ENCODE data around the gene DLGAP1.

Gene DLGAP1

DNA sequence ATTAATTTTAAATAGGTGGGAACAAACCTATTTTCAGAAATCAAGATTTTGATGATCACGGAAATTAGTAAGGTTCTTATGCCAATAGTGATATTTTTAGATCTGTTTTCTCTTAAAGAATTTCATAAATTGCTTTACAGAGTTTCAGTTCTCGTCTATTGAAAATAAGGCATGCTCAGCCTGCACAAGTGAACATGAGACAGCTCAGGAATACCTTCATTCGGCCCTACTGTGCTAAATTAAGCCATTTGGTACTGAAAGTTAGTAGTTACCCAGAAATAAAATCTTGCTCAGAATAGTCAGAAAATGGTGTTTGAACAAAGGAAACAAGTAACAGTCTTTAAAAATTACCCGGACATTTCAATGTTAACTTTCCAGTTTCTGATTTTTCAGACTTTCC, 60.4 kb downstream of the DLGAP1 start:
- Histone ChIP-seq H3K9me3 (ENCODE audit: control insufficient read depth in 1 of 2, low read length in 2 of 2) (no peaks in the 10 kb centered on the region), H3K36me3 (ENCODE audit: control insufficient read depth in 1 of 2, insufficient read depth in 2 of 2, low read length in 2 of 2) (no peaks in the 10 kb centered on the region), H3K4me3 (ENCODE audit: low read depth in 1 of 2, low read length in 2 of 2) (no peak overlapping the region), H3K9ac (ENCODE audit: low read depth in 1 of 2, low read length in 2 of 2) (no peak overlapping the region), H3K27ac (ENCODE audit: low read depth, low read length) (no peak overlapping the region), H3K27me3 (ENCODE audit: control insufficient read depth in 1 of 2, insufficient read depth in 2 of 2, low read length in 2 of 2) (no peaks in the 10 kb centered on the region), H3K4me1 (ENCODE audit: control insufficient read depth in 1 of 2, insufficient read depth in 2 of 2, low read length in 2 of 2) (no peaks in the 10 kb centered on the region)

DNA sequence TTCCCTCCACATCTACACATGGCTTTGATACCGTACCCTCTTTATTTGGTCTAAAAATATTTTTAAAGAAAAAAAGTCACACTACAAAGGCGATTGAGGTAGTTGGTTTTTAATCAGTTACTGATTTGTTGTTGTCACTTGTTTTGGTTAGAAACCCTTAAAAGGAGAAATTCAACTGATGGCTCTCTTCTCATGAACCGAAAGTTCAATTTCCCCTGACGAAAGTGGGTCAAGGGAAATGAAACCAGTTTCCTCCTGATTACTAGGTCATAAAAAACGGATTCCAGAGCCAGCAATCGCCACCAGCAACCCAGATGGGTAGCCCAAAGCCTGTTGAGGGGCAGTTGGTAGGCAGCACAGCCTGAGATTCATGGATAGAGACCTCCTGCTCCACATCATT, 63.2 kb downstream of the DLGAP1 start:
- Histone ChIP-seq H3K4me1 (ENCODE audit: control insufficient read depth in 1 of 2, insufficient read depth in 2 of 2, low read length in 2 of 2) (no peaks in the 10 kb centered on the region), H3K27ac (ENCODE audit: low read depth, low read length) (no peak overlapping the region), H3K9ac (ENCODE audit: low read depth in 1 of 2, low read length in 2 of 2) (no peak overlapping the region), H3K9me3 (ENCODE audit: control insufficient read depth in 1 of 2, low read length in 2 of 2) (no peaks in the 10 kb centered on the region), H3K4me3 (ENCODE audit: low read depth in 1 of 2, low read length in 2 of 2) (no peak overlapping the region), H3K27me3 (ENCODE audit: control insufficient read depth in 1 of 2, insufficient read depth in 2 of 2, low read length in 2 of 2) (no peaks in the 10 kb centered on the region), H3K36me3 (ENCODE audit: control insufficient read depth in 1 of 2, insufficient read depth in 2 of 2, low read length in 2 of 2) (no peaks in the 10 kb centered on the region)

DNA sequence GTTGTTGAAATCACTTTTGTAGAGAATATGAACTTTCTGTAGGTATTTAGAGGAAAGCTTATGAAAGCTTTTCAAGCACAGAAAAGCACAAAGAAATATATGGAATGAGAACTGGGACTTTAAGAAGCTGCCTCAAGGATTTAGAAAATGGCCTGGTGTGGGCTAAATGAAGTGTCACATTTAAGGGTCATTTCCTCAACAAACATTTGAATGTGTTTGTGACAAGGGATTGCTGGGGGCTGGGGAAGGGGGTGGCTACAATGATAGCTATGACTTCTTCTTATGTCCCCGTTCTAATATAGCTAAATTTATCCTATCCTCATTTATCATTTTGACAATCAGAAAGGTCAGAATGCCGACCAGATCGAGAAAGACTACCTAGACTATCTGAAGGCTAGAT, 69.2 kb downstream of the DLGAP1 start:
- Histone ChIP-seq H3K9ac (ENCODE audit: low read depth in 1 of 2, low read length in 2 of 2) (no peak overlapping the region), H3K27me3 (ENCODE audit: control insufficient read depth in 1 of 2, insufficient read depth in 2 of 2, low read length in 2 of 2) (no peaks in the 10 kb centered on the region), H3K9me3 (ENCODE audit: control insufficient read depth in 1 of 2, low read length in 2 of 2) (no peaks in the 10 kb centered on the region), H3K4me1 (ENCODE audit: control insufficient read depth in 1 of 2, insufficient read depth in 2 of 2, low read length in 2 of 2) (no peaks in the 10 kb centered on the region), H3K27ac (ENCODE audit: low read depth, low read length) (no peak overlapping the region), H3K36me3 (ENCODE audit: control insufficient read depth in 1 of 2, insufficient read depth in 2 of 2, low read length in 2 of 2) (no peaks in the 10 kb centered on the region), H3K4me3 (ENCODE audit: low read depth in 1 of 2, low read length in 2 of 2) (no peak overlapping the region)

DNA sequence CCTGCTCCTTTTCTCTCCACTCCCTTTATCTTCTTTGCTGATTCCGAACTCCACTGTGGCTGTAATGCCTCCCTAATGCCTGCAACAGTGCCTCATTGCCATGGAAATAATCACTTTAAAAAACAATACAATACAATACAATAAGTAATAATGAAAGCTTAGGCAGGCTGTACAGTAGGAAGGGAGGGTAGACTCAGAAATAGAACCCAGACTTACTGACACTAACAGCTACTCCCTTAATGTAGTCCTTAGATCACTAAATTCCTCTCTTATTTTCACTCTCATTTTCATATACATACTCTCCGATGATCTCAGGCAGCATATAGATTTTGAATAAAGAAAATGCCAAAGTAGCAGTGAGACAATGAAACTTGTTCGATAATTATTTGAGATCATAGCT, 70.2 kb downstream of the DLGAP1 start:
- H3K36me3 ChIP-seq (ENCODE audit: control insufficient read depth in 1 of 2, insufficient read depth in 2 of 2, low read length in 2 of 2): no peaks in the 10 kb centered on the region
- H3K4me1 ChIP-seq (ENCODE audit: control insufficient read depth in 1 of 2, insufficient read depth in 2 of 2, low read length in 2 of 2): no peaks in the 10 kb centered on the region
- H3K27ac ChIP-seq (ENCODE audit: low read depth, low read length): no peak overlapping the region
- no peaks in the 10 kb centered on the region for H3K27me3 ChIP-seq (ENCODE audit: control insufficient read depth in 1 of 2, insufficient read depth in 2 of 2, low read length in 2 of 2)
- no peak overlapping the region for H3K9ac ChIP-seq (ENCODE audit: low read depth in 1 of 2, low read length in 2 of 2)
- no peak overlapping the region for H3K4me3 ChIP-seq (ENCODE audit: low read depth in 1 of 2, low read length in 2 of 2)
- no peaks in the 10 kb centered on the region for H3K9me3 ChIP-seq (ENCODE audit: control insufficient read depth in 1 of 2, low read length in 2 of 2)

DNA sequence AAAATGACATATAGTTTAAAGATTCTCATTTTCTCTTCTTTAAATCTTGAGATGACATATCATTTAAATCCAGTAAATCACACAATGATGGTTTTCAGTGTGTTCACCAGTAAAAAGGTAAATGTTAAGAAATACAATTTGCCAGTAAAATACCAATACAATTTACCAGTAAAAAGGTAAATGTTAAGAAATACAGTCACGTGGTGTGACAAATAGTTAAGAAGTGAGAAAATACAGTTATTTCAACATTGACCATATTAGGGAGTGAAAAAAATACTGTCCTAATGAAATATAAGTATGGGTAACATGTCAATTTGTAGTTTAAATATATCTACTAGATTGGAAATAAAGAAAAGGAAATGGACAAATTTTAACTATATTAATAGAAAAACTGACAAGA, 80.5 kb downstream of the DLGAP1 start:
- Histone ChIP-seq H3K9me3 (ENCODE audit: control insufficient read depth in 1 of 2, low read length in 2 of 2) (no peaks in the 10 kb centered on the region), H3K27me3 (ENCODE audit: control insufficient read depth in 1 of 2, insufficient read depth in 2 of 2, low read length in 2 of 2) (no peaks in the 10 kb centered on the region), H3K36me3 (ENCODE audit: control insufficient read depth in 1 of 2, insufficient read depth in 2 of 2, low read length in 2 of 2) (no peaks in the 10 kb centered on the region), H3K4me3 (ENCODE audit: low read depth in 1 of 2, low read length in 2 of 2) (no peak overlapping the region), H3K4me1 (ENCODE audit: control insufficient read depth in 1 of 2, insufficient read depth in 2 of 2, low read length in 2 of 2) (no peaks in the 10 kb centered on the region), H3K9ac (ENCODE audit: low read depth in 1 of 2, low read length in 2 of 2) (no peak overlapping the region), H3K27ac (ENCODE audit: low read depth, low read length) (no peak overlapping the region)

DNA sequence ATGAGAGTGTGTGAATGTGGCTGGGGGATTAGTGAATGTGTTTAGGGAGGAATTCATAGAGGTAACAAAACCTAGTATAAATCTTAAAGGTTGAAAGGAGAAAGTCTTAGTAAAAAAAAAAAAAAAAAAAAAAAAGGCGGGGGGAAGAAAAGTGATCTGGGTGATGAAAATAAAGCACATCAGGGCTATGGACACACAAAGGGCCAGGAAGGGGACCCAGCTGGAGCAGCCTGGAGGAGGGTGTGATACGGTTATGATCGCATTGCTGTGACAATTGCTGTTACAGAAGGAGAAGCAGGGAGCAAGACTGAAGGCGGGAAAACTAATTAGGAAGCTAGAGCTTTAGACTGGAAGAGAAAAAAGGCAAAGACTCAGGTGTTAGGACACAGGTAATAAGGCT, 85.4 kb downstream of the DLGAP1 start:
- Histone ChIP-seq H3K27ac (ENCODE audit: low read depth, low read length) (no peak overlapping the region), H3K9me3 (ENCODE audit: control insufficient read depth in 1 of 2, low read length in 2 of 2) (no peaks in the 10 kb centered on the region), H3K4me3 (ENCODE audit: low read depth in 1 of 2, low read length in 2 of 2) (no peak overlapping the region), H3K36me3 (ENCODE audit: control insufficient read depth in 1 of 2, insufficient read depth in 2 of 2, low read length in 2 of 2) (no peaks in the 10 kb centered on the region), H3K4me1 (ENCODE audit: control insufficient read depth in 1 of 2, insufficient read depth in 2 of 2, low read length in 2 of 2) (no peaks in the 10 kb centered on the region), H3K27me3 (ENCODE audit: control insufficient read depth in 1 of 2, insufficient read depth in 2 of 2, low read length in 2 of 2) (no peaks in the 10 kb centered on the region), H3K9ac (ENCODE audit: low read depth in 1 of 2, low read length in 2 of 2) (no peak overlapping the region)

DNA sequence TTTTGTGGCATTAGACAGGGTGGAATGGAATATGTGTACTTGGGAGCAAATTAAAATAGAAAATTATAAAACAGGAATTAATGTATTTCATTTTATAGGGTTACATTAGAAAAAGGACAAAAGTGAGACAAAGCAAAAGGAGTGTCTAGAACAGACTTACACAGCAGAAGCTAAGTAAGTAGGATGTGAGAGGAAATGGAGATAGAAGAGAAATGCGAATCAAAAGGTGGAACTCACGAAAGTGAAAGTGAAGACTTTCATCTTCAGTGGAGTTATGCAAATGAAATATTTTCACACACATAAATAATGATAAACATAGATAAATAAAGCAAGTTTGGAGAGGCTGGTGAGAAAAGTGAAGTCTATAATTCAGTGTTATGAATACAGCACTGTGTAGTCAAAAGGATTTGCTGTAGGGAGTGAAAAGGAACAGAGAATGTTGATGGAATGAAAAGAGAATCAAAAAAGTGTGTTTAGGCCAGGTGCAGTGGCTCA, 94.8 kb downstream of the DLGAP1 start:
- no peak overlapping the region for H3K9ac ChIP-seq (ENCODE audit: low read depth in 1 of 2, low read length in 2 of 2)
- no peaks in the 10 kb centered on the region for H3K27me3 ChIP-seq (ENCODE audit: control insufficient read depth in 1 of 2, insufficient read depth in 2 of 2, low read length in 2 of 2)
- no peak overlapping the region for H3K27ac ChIP-seq (ENCODE audit: low read depth, low read length)
- H3K4me3 ChIP-seq (ENCODE audit: low read depth in 1 of 2, low read length in 2 of 2): no peak overlapping the region
- H3K9me3 ChIP-seq (ENCODE audit: control insufficient read depth in 1 of 2, low read length in 2 of 2): no peaks in the 10 kb centered on the region
- no peaks in the 10 kb centered on the region for H3K36me3 ChIP-seq (ENCODE audit: control insufficient read depth in 1 of 2, insufficient read depth in 2 of 2, low read length in 2 of 2)
- H3K4me1 ChIP-seq (ENCODE audit: control insufficient read depth in 1 of 2, insufficient read depth in 2 of 2, low read length in 2 of 2): no peaks in the 10 kb centered on the region

DNA sequence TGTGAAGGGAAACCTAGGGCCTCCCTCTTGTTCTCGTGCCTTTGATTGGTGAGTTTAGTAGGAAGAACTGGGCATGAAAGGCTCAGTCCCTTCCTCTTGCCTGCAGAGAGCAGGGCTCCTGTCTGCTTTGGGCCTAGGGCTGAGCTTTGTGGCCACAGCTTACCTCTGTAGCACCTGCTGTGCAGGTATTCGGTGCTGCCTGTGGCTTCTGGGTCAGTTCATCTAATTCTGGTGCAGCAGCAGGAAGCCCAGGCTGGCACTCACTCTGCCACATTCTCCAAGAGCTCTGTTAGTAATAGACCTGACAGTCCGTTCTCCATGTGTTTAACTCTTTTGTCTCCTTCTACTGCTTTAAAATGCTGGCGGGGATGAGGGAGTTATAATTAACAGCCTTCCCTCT, 96.5 kb downstream of the DLGAP1 start:
- Histone ChIP-seq H3K27me3 (ENCODE audit: control insufficient read depth in 1 of 2, insufficient read depth in 2 of 2, low read length in 2 of 2) (no peaks in the 10 kb centered on the region), H3K9me3 (ENCODE audit: control insufficient read depth in 1 of 2, low read length in 2 of 2) (no peaks in the 10 kb centered on the region), H3K4me1 (ENCODE audit: control insufficient read depth in 1 of 2, insufficient read depth in 2 of 2, low read length in 2 of 2) (no peaks in the 10 kb centered on the region), H3K27ac (ENCODE audit: low read depth, low read length) (no peak overlapping the region), H3K4me3 (ENCODE audit: low read depth in 1 of 2, low read length in 2 of 2) (no peak overlapping the region), H3K9ac (ENCODE audit: low read depth in 1 of 2, low read length in 2 of 2) (no peak overlapping the region), H3K36me3 (ENCODE audit: control insufficient read depth in 1 of 2, insufficient read depth in 2 of 2, low read length in 2 of 2) (no peaks in the 10 kb centered on the region)

DNA sequence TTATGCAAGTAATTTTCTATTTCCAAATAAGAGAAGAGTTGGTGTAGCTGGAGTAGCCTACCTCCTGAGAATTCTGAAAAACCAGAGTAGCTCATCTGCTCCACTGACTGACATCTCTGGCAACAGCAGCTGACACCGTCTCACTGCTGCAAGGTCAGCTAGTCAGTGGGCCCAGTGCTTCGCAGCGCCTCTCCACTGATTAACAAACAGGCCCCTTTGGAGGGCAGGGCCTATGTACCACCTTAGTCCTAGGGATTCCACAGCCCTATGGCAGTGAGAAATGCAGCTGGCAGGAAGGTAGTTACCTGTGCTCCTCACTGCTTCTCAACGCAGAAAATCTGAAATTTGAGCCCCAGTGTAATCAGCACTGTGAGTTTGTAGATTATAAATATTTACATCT, 97.5 kb downstream of the DLGAP1 start:
- Histone ChIP-seq H3K27me3 (ENCODE audit: control insufficient read depth in 1 of 2, insufficient read depth in 2 of 2, low read length in 2 of 2) (no peaks in the 10 kb centered on the region), H3K4me1 (ENCODE audit: control insufficient read depth in 1 of 2, insufficient read depth in 2 of 2, low read length in 2 of 2) (no peaks in the 10 kb centered on the region), H3K9ac (ENCODE audit: low read depth in 1 of 2, low read length in 2 of 2) (no peak overlapping the region), H3K27ac (ENCODE audit: low read depth, low read length) (no peak overlapping the region), H3K36me3 (ENCODE audit: control insufficient read depth in 1 of 2, insufficient read depth in 2 of 2, low read length in 2 of 2) (no peaks in the 10 kb centered on the region), H3K4me3 (ENCODE audit: low read depth in 1 of 2, low read length in 2 of 2) (no peak overlapping the region), H3K9me3 (ENCODE audit: control insufficient read depth in 1 of 2, low read length in 2 of 2) (no peaks in the 10 kb centered on the region)

DNA sequence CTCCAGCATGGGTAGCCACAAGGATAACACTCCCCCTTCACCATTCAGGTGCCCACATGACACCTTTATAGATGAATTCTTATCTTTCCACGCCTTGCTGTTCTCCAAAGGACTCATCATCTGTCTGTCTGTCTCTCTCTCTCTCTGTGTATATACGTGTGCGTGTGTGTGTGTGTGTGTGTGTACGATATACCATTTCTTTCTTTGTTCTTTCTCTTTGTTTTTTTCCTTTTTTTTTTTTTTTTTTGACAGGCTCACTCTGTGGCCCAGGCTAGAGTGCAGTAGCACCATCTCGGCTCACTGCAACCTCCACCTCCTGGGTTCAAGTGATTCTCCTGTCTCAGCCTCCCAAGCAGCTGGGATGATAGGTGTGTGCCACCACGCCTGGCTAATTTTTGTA, 98.2 kb downstream of the DLGAP1 start:
- no peaks in the 10 kb centered on the region for H3K9me3 ChIP-seq (ENCODE audit: control insufficient read depth in 1 of 2, low read length in 2 of 2)
- H3K4me3 ChIP-seq (ENCODE audit: low read depth in 1 of 2, low read length in 2 of 2): no peak overlapping the region
- H3K9ac ChIP-seq (ENCODE audit: low read depth in 1 of 2, low read length in 2 of 2): no peak overlapping the region
- no peaks in the 10 kb centered on the region for H3K4me1 ChIP-seq (ENCODE audit: control insufficient read depth in 1 of 2, insufficient read depth in 2 of 2, low read length in 2 of 2)
- no peaks in the 10 kb centered on the region for H3K27me3 ChIP-seq (ENCODE audit: control insufficient read depth in 1 of 2, insufficient read depth in 2 of 2, low read length in 2 of 2)
- no peaks in the 10 kb centered on the region for H3K36me3 ChIP-seq (ENCODE audit: control insufficient read depth in 1 of 2, insufficient read depth in 2 of 2, low read length in 2 of 2)
- H3K27ac ChIP-seq (ENCODE audit: low read depth, low read length): no peak overlapping the region

DNA sequence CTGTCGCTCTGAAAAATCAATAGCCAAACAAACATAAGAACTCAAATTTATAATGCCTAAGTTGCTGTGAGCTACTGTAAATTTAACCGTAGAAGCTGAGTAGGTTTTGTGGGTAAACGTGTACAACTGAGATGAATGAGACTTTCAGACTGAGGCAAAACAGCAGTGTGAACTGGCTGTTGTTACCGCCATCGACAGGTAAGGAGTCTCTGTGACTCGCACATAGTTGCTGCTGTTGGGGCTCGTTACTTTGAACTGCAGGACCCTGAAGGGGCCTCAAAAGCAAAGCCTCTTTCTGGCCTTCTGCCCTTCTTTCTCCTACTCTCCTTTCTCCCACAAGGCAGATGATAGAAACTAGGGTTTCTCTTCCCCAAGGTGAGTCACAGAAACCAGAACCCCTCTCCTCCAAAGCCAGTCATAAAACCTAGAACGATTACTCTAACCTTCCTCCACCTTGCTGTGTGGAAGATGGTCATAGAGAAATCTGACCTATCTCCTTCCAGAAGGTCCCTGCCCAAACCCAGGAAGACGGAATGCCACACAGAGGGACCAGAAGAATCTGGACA, 101.2 kb downstream of the DLGAP1 start:
- no peaks in the 10 kb centered on the region for H3K9me3 ChIP-seq (ENCODE audit: control insufficient read depth in 1 of 2, low read length in 2 of 2)
- no peak overlapping the region for H3K4me3 ChIP-seq (ENCODE audit: low read depth in 1 of 2, low read length in 2 of 2)
- H3K27ac ChIP-seq (ENCODE audit: low read depth, low read length): no peak overlapping the region
- H3K4me1 ChIP-seq (ENCODE audit: control insufficient read depth in 1 of 2, insufficient read depth in 2 of 2, low read length in 2 of 2): no peaks in the 10 kb centered on the region
- no peaks in the 10 kb centered on the region for H3K27me3 ChIP-seq (ENCODE audit: control insufficient read depth in 1 of 2, insufficient read depth in 2 of 2, low read length in 2 of 2)
- no peak overlapping the region for H3K9ac ChIP-seq (ENCODE audit: low read depth in 1 of 2, low read length in 2 of 2)
- H3K36me3 ChIP-seq (ENCODE audit: control insufficient read depth in 1 of 2, insufficient read depth in 2 of 2, low read length in 2 of 2): no peaks in the 10 kb centered on the region

Data from duodenal mucosa (tissue), 2 donors.